ENCODE data around the gene STAG1. TPM values are rescaled to one million over a fixed set of nuclear protein-coding genes. Genes with fewer than 3 reads are reported as not detected.

STAG1 gene
- total RNA-seq, 5 donors from 2014 or later (not counting 1 experiment from before 2014, with no cell fraction given), result 38.9 to 52.5 (median 42.7) TPM

DNA sequence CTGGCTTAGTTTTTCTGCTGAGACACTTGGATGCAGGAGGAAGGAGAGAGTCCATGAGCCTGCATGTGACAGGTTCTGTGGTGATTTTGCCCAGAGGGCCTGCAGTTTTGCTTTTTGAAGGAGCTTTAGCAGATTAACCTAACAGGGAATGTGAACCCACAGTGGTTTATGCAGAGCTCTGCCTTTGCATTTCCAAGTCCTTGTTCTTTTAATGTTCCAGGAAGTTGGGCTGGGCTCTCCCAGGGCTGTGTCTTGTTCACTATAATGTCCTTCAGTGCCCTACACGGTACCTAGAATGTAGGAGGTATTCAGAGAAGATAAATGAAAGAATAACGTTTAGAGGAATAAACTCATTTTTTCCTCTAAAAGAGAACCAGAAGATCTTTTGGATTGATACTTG lies 451.7 kb downstream of the STAG1 start:
- DNase-seq (no peak), ATAC-seq (replicated peaks in 1 of 4) (no peak)
- ChIA-PET CTCF (interaction anchor here in 1 of 2 donors (0.6 kb wide), 1 partner anchor 9 kb away, joined by 3 read pairs; no protein-coding TSS in a partner anchor), POLR2A (no interaction called here)
- Mint-ChIP-seq H3K4me1 (no peaks in the 10 kb centered on the region), H3K9me3 (no peaks in the 10 kb centered on the region), H3K36me3 (peaks cover 53% of the 10 kb centered on the region), H3K4me3 (no peak overlapping the region), H3K27ac (no peak overlapping the region), H3K27me3 (no peaks in the 10 kb centered on the region)
- Histone ChIP-seq H3K4me1 (ENCODE audit: control insufficient read depth in 1 of 2, extremely low read depth in 1 of 2, insufficient read depth in 2 of 2, low read length in 2 of 2) (no peaks in the 10 kb centered on the region), H3K27ac (ENCODE audit: low read length) (no peak overlapping the region), H3K27me3 (replicated peaks in 1 of 2; ENCODE audit: control insufficient read depth in 2 of 2, extremely low read depth in 1 of 2, insufficient read depth in 2 of 2, low read length in 1 of 2) (no peaks in the 10 kb centered on the region), H3K9me3 (no peaks in the 10 kb centered on the region), H3K36me3 (ENCODE audit: control insufficient read depth in 2 of 2, extremely low read depth in 1 of 2, insufficient read depth in 1 of 2, low read length in 1 of 2) (peaks cover 5 to 17% of the 10 kb centered on the region in 2 donors), H3K4me3 (ENCODE audit: control insufficient read depth in 1 of 2, extremely low read depth in 1 of 2, low read length in 1 of 2) (no peak overlapping the region)
- no CpG with 5 or more reads among the region's 2 CpGs for WGBS (ENCODE audit: insufficient coverage)

DNA sequence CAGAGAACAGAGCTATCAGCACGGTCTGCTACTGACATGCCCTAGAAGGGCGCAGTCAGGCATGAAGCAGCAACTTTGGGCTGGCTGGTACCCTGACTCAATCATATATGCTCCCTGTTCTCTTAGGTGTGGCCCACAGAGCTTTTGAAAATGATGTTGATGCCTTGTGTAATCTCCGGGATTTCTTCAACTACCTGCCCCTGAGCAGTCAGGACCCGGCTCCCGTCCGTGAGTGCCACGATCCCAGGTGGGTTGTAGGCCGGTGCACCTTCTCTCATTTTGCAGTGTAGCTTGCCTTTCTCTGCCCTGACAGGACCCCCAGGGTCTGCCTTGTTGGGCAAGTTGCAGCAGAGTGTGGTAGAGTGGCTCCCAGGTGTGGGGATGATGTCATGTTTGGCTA lies 454.4 kb downstream of the STAG1 start:
- DNase-seq (no peak), ATAC-seq (replicated peaks in 1 of 4) (no peak)
- Histone ChIP-seq H3K4me1 (ENCODE audit: control insufficient read depth in 1 of 2, extremely low read depth in 1 of 2, insufficient read depth in 2 of 2, low read length in 2 of 2) (no peaks in the 10 kb centered on the region), H3K27me3 (replicated peaks in 1 of 2; ENCODE audit: control insufficient read depth in 2 of 2, extremely low read depth in 1 of 2, insufficient read depth in 2 of 2, low read length in 1 of 2) (no peaks in the 10 kb centered on the region), H3K36me3 (ENCODE audit: control insufficient read depth in 2 of 2, extremely low read depth in 1 of 2, insufficient read depth in 1 of 2, low read length in 1 of 2) (peaks cover 14 to 21% of the 10 kb centered on the region in 2 donors), H3K27ac (ENCODE audit: low read length) (no peak overlapping the region), H3K9me3 (no peaks in the 10 kb centered on the region), H3K4me3 (ENCODE audit: control insufficient read depth in 1 of 2, extremely low read depth in 1 of 2, low read length in 1 of 2) (no peak overlapping the region)
- H3K9me3 Mint-ChIP-seq, result no peaks in the 10 kb centered on the region
- peaks cover 64% of the 10 kb centered on the region for H3K36me3 Mint-ChIP-seq
- H3K27me3 Mint-ChIP-seq, result no peaks in the 10 kb centered on the region
- ChIA-PET POLR2A (no interaction called here), CTCF (no interaction called here)
- no peak overlapping the region for H3K27ac Mint-ChIP-seq
- H3K4me3 Mint-ChIP-seq, result no peak overlapping the region
- 95% methylated on average over 8 of the region's 8 CpGs for WGBS (ENCODE audit: insufficient coverage)
- no peaks in the 10 kb centered on the region for H3K4me1 Mint-ChIP-seq

DNA sequence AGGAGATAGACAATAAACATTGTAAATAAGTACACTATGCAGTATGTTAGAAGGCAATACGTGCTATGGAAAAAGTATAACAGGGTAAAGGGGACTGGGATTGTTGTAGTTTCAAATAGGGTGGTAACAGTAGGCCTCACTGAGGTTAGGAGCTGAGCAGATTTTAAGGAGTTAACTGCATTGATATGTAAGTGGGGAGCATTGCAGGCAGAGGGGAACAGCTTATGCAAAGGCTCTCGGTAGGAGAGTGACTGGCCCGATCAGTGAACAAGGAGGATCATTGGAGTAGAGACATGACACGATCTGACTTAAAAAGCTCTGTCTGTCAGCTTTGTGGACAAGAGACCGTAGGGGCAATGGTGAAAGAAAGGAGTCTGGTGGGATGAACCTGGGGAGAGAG lies 455.2 kb downstream of the STAG1 start:
- no peaks in the 10 kb centered on the region for H3K9me3 Mint-ChIP-seq
- CTCF ChIA-PET, result no interaction called here
- no peaks in the 10 kb centered on the region for H3K4me1 ChIP-seq (ENCODE audit: control insufficient read depth in 1 of 2, extremely low read depth in 1 of 2, insufficient read depth in 2 of 2, low read length in 2 of 2)
- peaks cover 14 to 21% of the 10 kb centered on the region in 2 donors for H3K36me3 ChIP-seq (ENCODE audit: control insufficient read depth in 2 of 2, extremely low read depth in 1 of 2, insufficient read depth in 1 of 2, low read length in 1 of 2)
- DNase-seq, result no peak
- no peaks in the 10 kb centered on the region for H3K4me1 Mint-ChIP-seq
- 90% methylated on average over 4 of the region's 5 CpGs for WGBS (ENCODE audit: insufficient coverage)
- H3K9me3 ChIP-seq, result no peaks in the 10 kb centered on the region
- H3K27me3 Mint-ChIP-seq, result no peaks in the 10 kb centered on the region
- H3K27ac ChIP-seq (ENCODE audit: low read length), result no peak overlapping the region
- H3K4me3 ChIP-seq (ENCODE audit: control insufficient read depth in 1 of 2, extremely low read depth in 1 of 2, low read length in 1 of 2), result no peak overlapping the region
- no peak for ATAC-seq (replicated peaks in 1 of 4)
- H3K4me3 Mint-ChIP-seq, result no peak overlapping the region
- POLR2A ChIA-PET, result no interaction called here
- H3K36me3 Mint-ChIP-seq, result peaks cover 70% of the 10 kb centered on the region
- H3K27me3 ChIP-seq (replicated peaks in 1 of 2; ENCODE audit: control insufficient read depth in 2 of 2, extremely low read depth in 1 of 2, insufficient read depth in 2 of 2, low read length in 1 of 2), result no peaks in the 10 kb centered on the region
- H3K27ac Mint-ChIP-seq, result no peak overlapping the region

DNA sequence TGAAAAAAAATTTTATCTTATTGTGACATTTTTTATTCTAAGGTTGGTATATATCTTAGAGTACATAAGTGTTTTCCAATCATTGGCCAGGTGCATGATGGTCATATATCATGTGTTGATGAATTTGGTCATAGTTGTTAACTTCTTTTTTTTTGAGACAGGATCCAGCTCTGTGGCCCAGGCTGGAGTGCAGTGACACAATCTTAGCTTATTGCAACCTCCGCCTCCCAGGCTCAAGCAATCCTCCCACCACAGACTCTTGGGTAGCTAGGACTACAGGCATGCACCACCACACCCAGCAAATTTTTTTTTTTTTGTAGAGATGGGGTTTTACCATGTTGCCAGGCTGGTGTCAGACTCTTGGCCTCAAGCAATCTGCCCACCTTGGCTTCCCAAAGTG lies 458.0 kb downstream of the STAG1 start:
- ATAC-seq (replicated peaks in 1 of 4) (no peak), DNase-seq (no peak)
- ChIA-PET CTCF (no interaction called here), POLR2A (no interaction called here)
- no peaks in the 10 kb centered on the region for H3K27me3 ChIP-seq (replicated peaks in 1 of 2; ENCODE audit: control insufficient read depth in 2 of 2, extremely low read depth in 1 of 2, insufficient read depth in 2 of 2, low read length in 1 of 2)
- H3K36me3 Mint-ChIP-seq, result peaks cover 73% of the 10 kb centered on the region
- H3K4me3 Mint-ChIP-seq, result no peak overlapping the region
- WGBS (ENCODE audit: insufficient coverage), result no CpG with 5 or more reads among the region's 1 CpG
- no peaks in the 10 kb centered on the region for H3K9me3 Mint-ChIP-seq
- no peak overlapping the region for H3K27ac ChIP-seq (ENCODE audit: low read length)
- no peaks in the 10 kb centered on the region for H3K9me3 ChIP-seq
- H3K4me1 Mint-ChIP-seq, result peaks cover 0 to 9% (median 1%) of the 10 kb centered on the region in 3 donors
- no peaks in the 10 kb centered on the region for H3K4me1 ChIP-seq (ENCODE audit: control insufficient read depth in 1 of 2, extremely low read depth in 1 of 2, insufficient read depth in 2 of 2, low read length in 2 of 2)
- no peaks in the 10 kb centered on the region for H3K27me3 Mint-ChIP-seq
- no peak overlapping the region for H3K27ac Mint-ChIP-seq
- H3K36me3 ChIP-seq (ENCODE audit: control insufficient read depth in 2 of 2, extremely low read depth in 1 of 2, insufficient read depth in 1 of 2, low read length in 1 of 2), result peaks cover 9 to 11% of the 10 kb centered on the region in 2 donors
- no peak overlapping the region for H3K4me3 ChIP-seq (ENCODE audit: control insufficient read depth in 1 of 2, extremely low read depth in 1 of 2, low read length in 1 of 2)

DNA sequence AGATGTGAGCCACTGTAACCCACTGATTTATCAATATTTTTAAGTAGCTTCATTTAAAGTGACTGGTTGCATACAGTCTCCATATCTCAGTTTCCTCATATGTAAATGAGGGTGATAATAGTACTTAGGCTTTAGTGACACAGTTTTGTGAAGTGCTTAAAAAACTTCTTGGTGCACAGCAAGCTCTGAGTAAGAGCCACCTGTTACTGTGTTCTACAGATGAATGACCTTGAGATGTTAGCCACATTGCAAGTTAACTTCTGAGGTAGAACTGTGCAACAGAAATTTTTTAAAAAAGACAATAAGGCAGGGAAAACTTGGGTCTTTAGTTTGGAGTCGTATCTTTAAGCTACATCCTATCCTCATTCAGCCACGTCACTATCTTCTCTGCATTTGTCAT lies 458.9 kb downstream of the STAG1 start:
- Histone ChIP-seq H3K27ac (ENCODE audit: low read length) (no peak overlapping the region), H3K4me1 (ENCODE audit: control insufficient read depth in 1 of 2, extremely low read depth in 1 of 2, insufficient read depth in 2 of 2, low read length in 2 of 2) (no peaks in the 10 kb centered on the region), H3K27me3 (replicated peaks in 1 of 2; ENCODE audit: control insufficient read depth in 2 of 2, extremely low read depth in 1 of 2, insufficient read depth in 2 of 2, low read length in 1 of 2) (no peaks in the 10 kb centered on the region), H3K4me3 (ENCODE audit: control insufficient read depth in 1 of 2, extremely low read depth in 1 of 2, low read length in 1 of 2) (no peak overlapping the region), H3K36me3 (ENCODE audit: control insufficient read depth in 2 of 2, extremely low read depth in 1 of 2, insufficient read depth in 1 of 2, low read length in 1 of 2) (peaks cover 4 to 9% of the 10 kb centered on the region in 2 donors), H3K9me3 (no peaks in the 10 kb centered on the region)
- Mint-ChIP-seq H3K4me3 (no peak overlapping the region), H3K4me1 (peaks cover 0 to 9% (median 1%) of the 10 kb centered on the region in 3 donors), H3K27me3 (no peaks in the 10 kb centered on the region), H3K36me3 (peaks cover 70% of the 10 kb centered on the region), H3K27ac (no peak overlapping the region), H3K9me3 (no peaks in the 10 kb centered on the region)
- 100% methylated on average over 1 of the region's 2 CpGs for WGBS (ENCODE audit: insufficient coverage)
- CTCF ChIA-PET, result interaction anchor here in 1 of 2 donors (0.6 kb wide), 1 partner anchor 18 kb away, joined by 3 read pairs; no protein-coding TSS in a partner anchor
- POLR2A ChIA-PET, result no interaction called here
- ATAC-seq (replicated peaks in 1 of 4) (no peak), DNase-seq (no peak)

DNA sequence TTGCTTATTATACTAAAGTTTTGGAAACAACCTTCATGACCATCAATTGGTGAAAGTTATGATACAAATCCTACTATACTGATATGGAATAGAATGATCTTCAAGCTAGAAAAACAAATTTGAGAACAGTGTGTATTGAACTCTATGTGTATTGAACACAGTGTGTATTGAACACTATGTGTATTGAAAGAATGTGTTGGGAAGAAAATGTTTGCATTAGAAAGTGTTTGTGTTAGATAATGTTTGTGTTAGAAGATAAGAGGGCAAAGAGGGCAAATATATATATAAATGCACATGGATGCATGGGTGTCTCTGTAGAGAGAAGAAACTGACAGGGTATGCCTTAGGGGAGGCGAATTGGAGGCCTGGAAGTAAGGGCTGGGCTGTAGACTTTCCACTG lies 459.7 kb downstream of the STAG1 start:
- no CpG with 5 or more reads among the region's 1 CpG for WGBS (ENCODE audit: insufficient coverage)
- no peak overlapping the region for H3K27ac ChIP-seq (ENCODE audit: low read length)
- Mint-ChIP-seq H3K27ac (no peak overlapping the region), H3K36me3 (peaks cover 68% of the 10 kb centered on the region), H3K4me1 (peaks cover 0 to 9% (median 1%) of the 10 kb centered on the region in 3 donors), H3K27me3 (no peaks in the 10 kb centered on the region), H3K4me3 (no peak overlapping the region), H3K9me3 (no peaks in the 10 kb centered on the region)
- ChIA-PET POLR2A (no interaction called here), CTCF (interaction anchor here in 1 of 2 donors (0.6 kb wide), 1 partner anchor 19 kb away, joined by 3 read pairs; no protein-coding TSS in a partner anchor)
- H3K4me3 ChIP-seq (ENCODE audit: control insufficient read depth in 1 of 2, extremely low read depth in 1 of 2, low read length in 1 of 2), result no peak overlapping the region
- H3K9me3 ChIP-seq, result no peaks in the 10 kb centered on the region
- DNase-seq, result no peak
- H3K4me1 ChIP-seq (ENCODE audit: control insufficient read depth in 1 of 2, extremely low read depth in 1 of 2, insufficient read depth in 2 of 2, low read length in 2 of 2), result no peaks in the 10 kb centered on the region
- ATAC-seq (replicated peaks in 1 of 4), result no peak
- no peaks in the 10 kb centered on the region for H3K27me3 ChIP-seq (replicated peaks in 1 of 2; ENCODE audit: control insufficient read depth in 2 of 2, extremely low read depth in 1 of 2, insufficient read depth in 2 of 2, low read length in 1 of 2)
- peaks cover 5 to 9% of the 10 kb centered on the region in 2 donors for H3K36me3 ChIP-seq (ENCODE audit: control insufficient read depth in 2 of 2, extremely low read depth in 1 of 2, insufficient read depth in 1 of 2, low read length in 1 of 2)

DNA sequence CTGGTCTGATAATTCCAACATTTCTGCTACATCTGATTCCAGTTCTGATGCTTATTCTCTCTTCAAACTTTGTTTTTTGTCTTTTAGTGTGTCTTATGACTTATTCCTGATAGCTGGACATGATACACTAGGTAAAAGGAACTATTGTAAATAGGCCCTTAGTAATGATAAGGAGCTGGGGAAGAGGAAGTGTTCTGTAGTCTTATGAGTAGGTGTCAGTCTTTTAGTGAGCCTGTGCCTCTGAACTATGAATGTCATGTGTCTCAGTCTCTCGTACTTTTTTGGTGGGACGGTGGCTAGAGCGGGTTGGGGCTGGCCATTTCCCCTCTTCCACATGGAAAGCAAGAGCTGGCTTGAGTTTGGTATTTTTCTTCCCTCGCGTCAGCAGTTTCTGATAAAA lies 460.9 kb downstream of the STAG1 start:
- no peak overlapping the region for H3K27ac Mint-ChIP-seq

More for the DNA sequence above, 460.9 kb downstream of the STAG1 start:
- Mint-ChIP-seq H3K9me3 (no peaks in the 10 kb centered on the region), H3K36me3 (peaks cover 69% of the 10 kb centered on the region), H3K4me1 (peaks cover 1 to 9% (median 2%) of the 10 kb centered on the region in 3 donors), H3K27me3 (no peaks in the 10 kb centered on the region), H3K4me3 (no peak overlapping the region)
- Histone ChIP-seq H3K27me3 (replicated peaks in 1 of 2; ENCODE audit: control insufficient read depth in 2 of 2, extremely low read depth in 1 of 2, insufficient read depth in 2 of 2, low read length in 1 of 2) (no peaks in the 10 kb centered on the region), H3K4me1 (ENCODE audit: control insufficient read depth in 1 of 2, extremely low read depth in 1 of 2, insufficient read depth in 2 of 2, low read length in 2 of 2) (no peaks in the 10 kb centered on the region), H3K4me3 (ENCODE audit: control insufficient read depth in 1 of 2, extremely low read depth in 1 of 2, low read length in 1 of 2) (no peak overlapping the region), H3K27ac (ENCODE audit: low read length) (no peak overlapping the region), H3K36me3 (ENCODE audit: control insufficient read depth in 2 of 2, extremely low read depth in 1 of 2, insufficient read depth in 1 of 2, low read length in 1 of 2) (peaks cover 9 to 13% of the 10 kb centered on the region in 2 donors), H3K9me3 (no peaks in the 10 kb centered on the region)
- ChIA-PET CTCF (interaction anchor here in 1 of 2 donors (0.6 kb wide), 1 partner anchor 1436 kb away, joined by 4 read pairs; no protein-coding TSS in a partner anchor), POLR2A (no interaction called here)
- ATAC-seq (replicated peaks in 1 of 4) (no peak), DNase-seq (no peak)
- 96% methylated on average over 4 of the region's 5 CpGs for WGBS (ENCODE audit: insufficient coverage)

All from T-cell (primary cell).